GM10248 (cell line): ENCODE data around the gene SERPINA3.

Experiments used
- CTCF ChIA-PET: fragments of 300-600 bp; sonication (Branson Sonifier 250); formaldehyde crosslinking; extraction: SDS; loops from one replicate; lab custom pipeline; 2021; ENCODE audit warnings: antibody characterized with exemption; lab: Yijun Ruan, JAX
- POLR2A ChIA-PET: fragments of 350-650 bp; sonication (Branson Sonifier 250); formaldehyde crosslinking; extraction: SDS; loops from one replicate; lab custom pipeline; 2020; ENCODE audit warnings: antibody characterized with exemption; lab: Yijun Ruan, JAX
- DNase-seq: peaks from one replicate; pipeline ENCODE4 v3.0.0; 2012; ENCODE audit errors: extremely low spot score
- TF ChIP-seq, protein P1 (sequence below): IDR thresholded peaks from 2 replicates; pipeline ENCODE4 v1.5.1; 2012; ENCODE audit warnings: mild to moderate bottlenecking, low read depth; ENCODE audit errors: extremely low read depth, missing control alignments, control extremely low read depth

The SERPINA3 gene

DNA sequence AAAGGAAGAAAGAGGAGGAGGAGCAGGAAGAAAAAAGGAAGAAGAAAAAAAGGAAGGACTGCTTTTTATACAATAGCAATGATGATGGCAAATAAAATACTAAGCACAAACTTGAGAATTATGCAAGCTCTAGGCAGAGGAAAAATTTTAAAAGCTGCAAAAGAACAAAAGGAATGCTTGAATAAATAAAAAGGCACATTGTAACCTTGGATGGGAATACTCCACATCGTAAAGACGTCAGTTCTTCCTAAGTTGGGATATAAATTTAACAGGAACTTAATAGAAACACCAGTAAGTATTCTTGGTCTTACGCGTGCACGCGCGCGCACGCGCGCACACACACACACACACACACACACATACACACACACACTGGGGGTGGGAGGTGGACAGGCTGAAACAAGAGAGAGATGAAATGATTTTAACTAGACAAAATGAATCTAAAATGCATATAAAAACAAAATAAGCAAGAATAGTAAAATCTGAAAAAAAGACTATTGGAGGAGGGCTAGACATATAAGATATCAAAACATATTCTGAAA lies 43.0 kb downstream of the SERPINA3 start:
- CTCF ChIA-PET, result no interaction called here
- no peak for DNase-seq
- TF ChIP-seq, protein P1, sequence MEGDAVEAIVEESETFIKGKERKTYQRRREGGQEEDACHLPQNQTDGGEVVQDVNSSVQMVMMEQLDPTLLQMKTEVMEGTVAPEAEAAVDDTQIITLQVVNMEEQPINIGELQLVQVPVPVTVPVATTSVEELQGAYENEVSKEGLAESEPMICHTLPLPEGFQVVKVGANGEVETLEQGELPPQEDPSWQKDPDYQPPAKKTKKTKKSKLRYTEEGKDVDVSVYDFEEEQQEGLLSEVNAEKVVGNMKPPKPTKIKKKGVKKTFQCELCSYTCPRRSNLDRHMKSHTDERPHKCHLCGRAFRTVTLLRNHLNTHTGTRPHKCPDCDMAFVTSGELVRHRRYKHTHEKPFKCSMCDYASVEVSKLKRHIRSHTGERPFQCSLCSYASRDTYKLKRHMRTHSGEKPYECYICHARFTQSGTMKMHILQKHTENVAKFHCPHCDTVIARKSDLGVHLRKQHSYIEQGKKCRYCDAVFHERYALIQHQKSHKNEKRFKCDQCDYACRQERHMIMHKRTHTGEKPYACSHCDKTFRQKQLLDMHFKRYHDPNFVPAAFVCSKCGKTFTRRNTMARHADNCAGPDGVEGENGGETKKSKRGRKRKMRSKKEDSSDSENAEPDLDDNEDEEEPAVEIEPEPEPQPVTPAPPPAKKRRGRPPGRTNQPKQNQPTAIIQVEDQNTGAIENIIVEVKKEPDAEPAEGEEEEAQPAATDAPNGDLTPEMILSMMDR, result no peak
- POLR2A ChIA-PET, result no interaction called here

DNA sequence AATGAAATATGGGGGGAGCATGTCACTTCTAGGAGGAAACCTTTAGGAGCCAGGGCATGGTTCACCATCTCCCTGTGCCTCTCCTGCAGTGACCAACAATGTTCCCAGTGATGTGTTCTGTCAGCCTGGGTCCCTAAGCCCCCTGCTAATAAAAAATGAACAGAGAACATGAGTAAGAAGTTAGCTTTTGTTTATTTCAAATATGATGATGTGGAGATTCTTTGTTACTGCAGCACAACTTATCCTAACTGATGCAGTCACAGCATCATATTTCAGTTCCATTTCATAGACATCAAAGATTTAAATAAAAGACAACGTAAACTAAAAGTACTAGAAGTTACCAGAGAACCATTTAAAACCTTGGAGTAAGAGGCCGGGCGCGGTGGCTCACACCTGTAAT lies 43.9 kb downstream of the SERPINA3 start:
- POLR2A ChIA-PET, result no interaction called here

DNA sequence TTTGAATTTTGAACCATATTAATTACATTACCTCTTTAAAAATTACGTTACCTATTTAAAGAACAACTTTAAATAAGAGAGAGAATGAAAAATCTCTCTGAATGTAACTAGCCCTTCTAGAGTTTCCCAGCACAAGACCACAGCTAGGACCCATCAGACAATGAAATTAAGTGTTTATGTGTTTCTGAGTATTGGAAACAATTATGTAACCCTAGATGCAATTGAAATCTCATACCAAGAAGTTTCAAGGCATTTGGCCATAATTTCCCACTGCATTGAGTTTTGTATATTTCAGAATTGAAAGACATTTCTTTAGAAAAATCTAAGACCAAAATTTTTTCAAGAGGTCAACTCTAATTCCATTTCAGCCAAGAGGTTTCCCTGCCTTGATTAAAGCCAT lies 47.1 kb downstream of the SERPINA3 start:
- POLR2A ChIA-PET, result no interaction called here
- CTCF ChIA-PET, result no interaction called here
- no peak for DNase-seq
- TF ChIP-seq, protein P1, result no peak

More for the DNA sequence above, 43.9 kb downstream of the SERPINA3 start:
- TF ChIP-seq, protein P1, result no peak
- CTCF ChIA-PET, result no interaction called here
- DNase-seq, result no peak

DNA sequence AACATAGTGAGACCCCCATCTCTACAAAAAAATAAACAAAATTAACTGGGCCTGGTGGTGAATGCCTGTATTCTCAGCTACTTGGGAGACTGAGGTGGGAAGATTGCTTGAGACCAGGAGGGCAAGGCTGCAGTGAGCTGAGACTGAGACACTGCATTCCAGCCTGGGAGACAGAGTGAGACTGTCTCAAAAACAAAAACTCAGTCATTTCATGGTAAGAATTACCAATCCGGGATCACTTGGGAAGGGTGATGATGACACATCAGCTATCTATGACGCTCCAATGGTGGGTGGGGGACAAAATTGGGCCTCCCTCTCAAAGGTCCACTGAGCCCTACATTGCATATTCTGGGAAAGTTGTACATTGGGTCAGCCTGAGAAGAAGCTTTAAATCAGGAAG lies 47.7 kb downstream of the SERPINA3 start:
- ChIA-PET CTCF (no interaction called here), POLR2A (no interaction called here)
- DNase-seq, result no peak
- TF ChIP-seq, protein P1, result no peak

DNA sequence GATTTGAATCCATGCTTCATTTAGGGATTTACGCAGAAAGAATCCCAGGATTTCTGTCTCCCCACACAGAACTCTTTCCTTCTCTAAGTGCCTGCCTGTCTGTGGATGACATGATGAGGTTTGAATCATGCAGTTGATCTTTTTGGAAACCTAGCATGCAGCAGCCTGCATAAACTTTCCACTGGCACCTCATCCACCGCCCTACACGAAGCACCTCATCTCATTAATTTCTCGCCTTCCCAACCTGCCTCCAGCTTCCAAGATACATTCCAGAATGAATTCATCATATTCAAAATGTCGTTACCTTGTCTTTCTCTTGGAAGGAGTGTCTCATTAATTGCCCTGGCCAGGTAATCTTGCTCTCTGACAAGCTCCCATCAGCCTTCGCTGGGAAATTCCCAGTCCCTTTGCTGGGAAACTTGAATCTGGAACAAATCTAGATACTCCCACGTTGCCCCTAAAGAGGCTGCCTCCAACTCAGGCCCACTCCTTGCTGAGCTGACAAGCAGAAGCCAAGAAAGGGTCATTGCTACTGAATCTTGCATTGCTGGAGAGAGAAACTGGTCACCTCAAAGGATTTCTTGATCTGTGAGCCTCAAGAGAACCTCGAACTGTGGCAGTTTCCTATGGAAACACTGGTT lies 48.2 kb downstream of the SERPINA3 start:
- TF ChIP-seq, protein P1, result no peak
- CTCF ChIA-PET, result interaction anchor here (1.0 kb wide), 1 partner anchor 30 kb away, joined by 3 read pairs; no protein-coding TSS in a partner anchor
- no peak for DNase-seq
- POLR2A ChIA-PET, result no interaction called here

DNA sequence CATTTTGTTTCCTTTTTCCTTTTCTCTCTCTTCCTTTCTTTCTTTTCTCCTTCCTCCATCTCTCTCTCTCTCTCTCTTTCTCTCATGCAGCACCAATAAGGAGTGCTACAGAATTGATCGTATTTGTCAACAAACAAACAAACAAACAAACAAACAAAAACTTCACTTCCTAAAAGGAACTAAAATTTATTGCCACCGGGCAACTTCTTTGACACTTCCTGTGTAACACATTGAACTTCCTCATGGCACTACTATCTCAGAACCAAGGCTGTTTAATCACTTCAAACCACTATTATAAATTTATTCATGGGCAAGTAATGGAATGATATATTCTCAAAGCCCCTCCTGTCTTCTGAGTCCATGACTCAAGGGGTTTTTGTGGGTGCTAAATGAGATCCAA lies 51.3 kb downstream of the SERPINA3 start:
- DNase-seq, result no peak
- TF ChIP-seq, protein P1, result no peak
- POLR2A ChIA-PET, result no interaction called here
- CTCF ChIA-PET, result no interaction called here
